HG02943 (cell line): ENCODE data around the gene DLGAP1.

Experiments used
- ATAC-seq: cut with Tn5 transposase; IDR thresholded peaks from one replicate; pipeline ENCODE4 v1.9.1; 2021; ENCODE audit warnings: mild to moderate bottlenecking, low read depth, moderate library complexity; ENCODE audit not compliant: unreplicated experiment

The DLGAP1 gene

DNA sequence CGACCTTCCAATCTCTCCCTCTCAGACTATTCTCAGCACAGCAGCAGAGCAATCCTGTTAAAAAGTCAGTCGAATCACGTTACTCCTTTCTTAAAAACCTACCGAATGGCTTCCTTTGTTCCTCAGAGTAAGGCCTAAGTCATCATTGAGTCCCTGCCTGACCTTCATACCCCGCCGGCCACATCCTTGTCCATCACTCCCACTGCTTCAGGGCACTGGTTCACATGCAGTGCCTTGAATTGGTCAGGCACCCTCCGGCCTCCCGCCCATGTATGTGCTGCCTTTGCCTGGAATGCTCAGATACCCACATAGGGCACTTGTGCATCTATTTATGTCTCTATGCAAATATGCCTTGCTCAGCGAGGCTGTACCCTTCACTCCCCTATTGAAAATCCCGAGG is 206.4 kb downstream of the DLGAP1 start:
- no peak for ATAC-seq

DNA sequence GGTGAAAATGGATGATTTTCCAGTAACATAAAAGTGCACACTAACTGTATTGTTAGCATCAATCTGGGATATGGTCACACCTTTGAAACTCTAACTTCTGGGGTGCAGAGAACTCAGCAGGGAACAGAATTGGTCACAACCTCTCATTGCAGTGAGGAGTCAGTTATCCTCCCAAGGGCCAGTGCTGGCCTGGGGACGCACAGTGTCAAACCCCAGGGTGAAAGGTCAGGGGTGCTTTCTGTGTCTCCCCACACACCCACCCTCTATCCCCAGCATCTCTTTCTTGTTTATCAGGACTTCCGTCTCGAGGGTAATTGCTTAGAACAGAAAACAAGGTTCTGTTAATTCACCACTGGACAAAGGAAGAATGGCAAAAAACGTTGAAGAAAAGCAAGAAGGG is 208.7 kb downstream of the DLGAP1 start:
- ATAC-seq = no peak

DNA sequence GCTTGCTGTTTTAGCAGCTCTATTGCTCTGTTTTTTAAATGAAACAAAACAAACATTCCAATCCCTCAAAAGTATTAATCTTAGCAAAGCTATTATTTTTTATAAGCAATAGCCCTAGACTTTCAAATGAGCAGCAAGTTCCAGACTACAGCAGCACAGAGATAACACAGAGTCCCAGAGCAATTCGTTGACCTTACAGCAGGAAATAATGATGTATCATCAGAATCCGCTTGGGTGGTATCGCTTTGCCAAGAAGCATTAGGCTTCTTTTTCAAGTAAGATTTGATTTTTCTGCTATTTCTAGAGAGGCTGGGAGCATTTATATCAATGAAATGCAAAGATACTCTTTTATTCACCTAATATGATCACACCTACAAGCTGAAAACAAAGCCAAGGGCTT is 209.7 kb downstream of the DLGAP1 start:
- no peak for ATAC-seq

DNA sequence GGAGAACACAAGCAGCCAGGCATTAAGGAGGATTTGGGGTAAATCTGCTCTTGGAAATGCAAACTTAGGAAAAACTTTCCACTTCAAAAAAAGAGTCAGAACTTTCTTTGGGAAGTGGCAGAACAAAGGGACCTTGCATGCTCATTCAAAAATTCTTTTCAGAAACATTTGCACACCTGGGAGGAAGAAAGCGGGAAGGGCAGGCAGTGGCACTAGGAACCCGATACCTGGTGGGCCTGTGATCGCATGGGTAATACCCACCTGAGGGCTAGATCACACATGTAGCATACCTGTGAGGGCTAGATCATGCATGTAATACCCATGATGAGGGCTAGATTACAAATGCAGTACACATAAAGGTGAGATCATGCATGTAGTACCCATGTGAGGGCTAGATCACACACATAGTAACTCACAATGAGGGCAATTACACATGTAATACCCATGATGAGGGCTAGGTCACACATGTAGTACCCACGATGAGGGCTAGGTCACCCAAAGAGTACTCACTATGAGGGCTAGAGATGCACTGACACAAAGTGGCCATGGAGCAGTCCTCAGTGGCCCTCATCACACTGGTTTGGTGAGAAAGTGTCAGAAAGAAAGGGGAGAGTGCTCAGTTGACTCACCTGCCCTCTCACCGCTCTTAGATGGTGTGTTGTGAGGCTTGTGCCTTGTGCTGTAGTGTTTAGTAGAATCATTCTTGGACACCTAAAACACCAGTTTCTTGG is 212.5 kb downstream of the DLGAP1 start:
- no peak for ATAC-seq

DNA sequence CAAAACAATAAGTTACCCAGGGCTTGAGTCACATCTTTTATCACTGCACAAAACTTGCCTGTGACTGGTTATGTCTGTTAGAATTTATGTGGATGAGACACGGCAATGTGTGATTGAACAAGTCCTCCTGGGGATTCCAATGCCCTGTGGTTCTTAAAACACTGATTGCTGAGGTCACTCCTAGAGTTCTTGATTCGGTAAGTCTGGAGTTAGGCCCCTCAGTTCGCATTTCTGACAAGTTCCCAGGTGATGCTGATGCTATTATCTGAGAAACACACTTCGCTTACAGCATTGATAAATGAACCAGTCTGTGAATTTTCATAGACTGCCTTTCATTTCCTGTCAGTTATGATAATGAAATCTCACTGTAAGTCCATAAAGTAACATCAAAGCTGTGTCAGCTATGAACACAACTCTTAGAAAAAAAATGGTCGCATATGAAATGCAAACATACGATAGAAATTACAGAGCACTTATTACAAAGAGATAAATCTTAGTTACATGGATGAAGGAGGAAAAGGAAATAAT is 214.0 kb downstream of the DLGAP1 start:
- no peak for ATAC-seq

DNA sequence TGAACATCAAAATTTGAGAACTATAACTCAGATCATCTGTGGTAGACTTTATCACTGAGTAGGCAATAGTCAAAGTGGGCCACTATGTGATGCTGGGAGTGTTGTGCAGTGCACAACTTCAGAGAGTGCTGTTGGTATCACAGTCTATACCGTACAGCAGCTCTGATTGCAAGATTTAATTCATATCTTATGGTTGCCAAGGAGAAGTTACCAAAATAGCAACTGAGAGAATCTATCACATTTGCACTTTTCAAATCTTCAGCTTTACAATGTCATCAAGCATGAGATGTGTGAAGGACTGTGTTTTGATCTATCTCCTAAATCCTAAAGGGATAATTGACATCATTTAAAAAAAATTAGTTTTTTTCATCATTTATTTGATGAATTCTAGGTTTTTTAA is 216.1 kb downstream of the DLGAP1 start:
- no peak for ATAC-seq

DNA sequence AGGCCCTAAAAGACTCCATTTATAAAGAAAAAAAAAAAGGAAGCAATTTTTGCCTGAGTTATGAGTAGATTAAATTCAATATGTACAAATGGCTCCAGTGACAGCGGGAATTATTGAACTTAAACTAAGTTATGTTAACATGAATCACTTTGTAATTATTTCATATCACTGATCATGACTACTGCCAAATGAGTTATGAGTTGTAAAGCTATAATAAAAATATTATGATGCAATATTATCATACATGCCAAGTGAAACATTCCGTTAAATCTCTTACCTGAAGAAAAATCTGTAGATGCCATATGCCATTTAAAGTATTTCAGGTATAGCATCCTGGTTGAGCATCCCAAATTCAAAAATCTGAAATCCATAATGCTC is 217.5 kb downstream of the DLGAP1 start:
- ATAC-seq = no peak

DNA sequence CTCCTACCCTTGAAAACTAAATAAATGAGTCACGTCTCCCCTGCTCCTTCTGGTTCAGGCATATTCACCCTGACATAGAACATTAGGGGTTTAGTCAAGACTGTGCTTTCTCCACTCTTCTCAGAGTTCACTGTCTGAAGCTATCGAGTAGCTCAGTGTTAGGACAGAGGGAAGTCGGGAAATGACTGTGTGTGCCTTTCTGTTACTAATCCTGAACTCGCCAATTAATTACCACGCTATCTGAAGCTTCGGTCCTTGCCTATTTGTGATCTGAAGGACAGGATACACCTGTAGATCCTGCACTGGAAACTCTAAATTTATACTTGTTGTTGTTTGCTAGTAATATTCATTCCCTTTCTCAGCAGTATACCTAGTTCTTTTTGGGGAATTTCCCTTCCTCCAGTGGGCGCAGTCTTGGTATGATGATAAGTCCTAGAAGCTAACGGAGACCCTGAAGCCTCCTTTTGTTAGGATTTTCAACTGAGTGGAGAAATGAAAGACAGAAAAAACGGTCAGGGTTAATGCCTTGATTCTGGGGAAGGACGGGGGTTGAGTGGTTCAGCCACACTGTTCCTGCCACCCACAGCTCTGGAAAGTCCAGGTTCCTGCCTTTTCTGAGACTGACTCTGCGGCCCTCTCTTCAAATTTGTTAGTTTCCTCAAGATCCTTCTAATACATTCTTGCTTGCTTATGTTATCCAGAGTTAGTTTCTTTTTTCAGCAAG is 218.0 kb downstream of the DLGAP1 start:
- ATAC-seq = no peak

DNA sequence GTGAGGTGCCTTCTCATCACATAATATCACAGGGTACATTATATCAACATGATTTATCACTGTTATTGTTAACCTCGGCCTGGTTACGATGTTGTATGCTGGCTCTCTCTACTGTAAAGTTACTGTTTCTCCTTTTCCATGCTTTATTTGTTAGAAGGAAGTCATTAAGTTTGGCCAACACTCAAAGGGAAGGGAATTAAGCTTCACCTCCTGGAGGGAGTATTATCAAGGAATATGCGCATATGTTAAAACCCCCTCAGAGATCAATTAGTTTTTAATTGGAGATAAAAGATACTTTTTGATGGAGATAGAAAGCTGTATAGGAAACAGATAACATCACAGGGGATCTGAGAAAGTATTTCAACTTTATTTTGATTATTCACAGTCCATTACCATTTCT is 221.6 kb downstream of the DLGAP1 start:
- no peak for ATAC-seq

DNA sequence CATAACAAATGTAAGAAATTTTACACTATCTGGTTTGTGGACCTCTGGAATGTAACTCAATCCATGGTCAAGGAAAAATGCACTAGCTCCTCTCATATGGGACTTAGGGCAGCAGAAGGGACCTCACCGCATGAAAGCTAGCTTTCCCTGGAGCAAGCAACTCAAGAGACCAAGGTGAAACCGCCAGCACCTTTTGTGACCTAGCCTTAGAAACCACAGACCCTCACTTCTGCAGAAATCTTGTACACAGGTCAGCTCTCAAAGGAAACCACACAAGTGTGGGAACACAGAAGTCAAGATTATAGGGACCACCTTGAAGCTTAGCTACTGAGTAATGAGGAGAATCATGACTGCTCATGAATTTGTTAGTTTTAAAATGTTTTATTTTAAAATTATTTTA is 222.5 kb downstream of the DLGAP1 start:
- ATAC-seq = no peak

DNA sequence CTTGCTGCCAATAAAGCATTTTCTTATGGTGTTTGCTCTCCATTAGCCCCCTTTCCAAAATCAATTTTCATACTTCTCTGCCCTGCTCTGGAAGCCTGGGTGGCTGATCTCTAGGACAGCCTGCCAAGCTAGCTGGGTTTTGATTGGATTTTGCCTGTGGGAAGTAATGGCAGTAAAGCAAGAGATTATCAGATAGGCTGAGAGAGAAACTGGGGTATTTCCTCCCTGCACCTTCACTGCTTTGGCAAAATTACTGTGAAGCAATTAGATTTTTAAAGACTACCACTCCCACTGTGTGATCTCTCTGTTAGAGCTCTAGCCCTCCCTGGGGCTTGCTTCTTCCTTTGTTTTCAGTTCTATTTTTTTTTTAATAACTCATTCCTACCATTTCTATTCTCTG is 223.8 kb downstream of the DLGAP1 start:
- ATAC-seq = no peak

DNA sequence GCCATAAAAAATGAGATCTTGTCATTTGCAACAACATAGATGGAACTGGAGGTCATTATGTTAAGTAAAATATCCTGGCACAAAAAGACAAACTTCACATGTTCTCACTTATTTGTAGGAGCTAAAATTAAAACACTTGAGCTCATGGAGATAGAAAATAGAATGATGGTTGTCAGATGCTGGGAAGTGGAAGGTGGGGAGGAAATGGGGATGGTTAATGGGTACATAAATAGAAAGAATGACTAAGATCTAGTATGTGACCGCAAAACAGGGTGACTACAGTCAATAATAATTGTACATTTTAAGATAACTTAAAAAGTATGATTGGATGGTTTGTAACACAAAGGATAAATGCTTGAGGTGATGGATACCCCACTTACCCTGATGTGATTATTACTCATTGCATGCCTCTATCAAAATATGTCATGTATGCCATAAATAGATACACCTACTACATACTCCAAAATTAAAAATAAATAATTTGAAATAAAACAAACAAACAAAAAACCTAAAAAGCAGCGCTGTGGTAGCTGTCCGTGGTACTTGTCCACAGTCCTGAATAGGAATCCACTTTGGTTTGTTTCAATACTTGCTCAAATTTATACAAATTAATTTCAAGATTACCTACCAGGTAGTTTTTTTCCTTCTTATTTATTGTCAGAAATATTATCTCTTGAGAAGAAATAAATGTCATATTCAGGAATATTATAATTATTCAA is 224.5 kb downstream of the DLGAP1 start:
- no peak for ATAC-seq

DNA sequence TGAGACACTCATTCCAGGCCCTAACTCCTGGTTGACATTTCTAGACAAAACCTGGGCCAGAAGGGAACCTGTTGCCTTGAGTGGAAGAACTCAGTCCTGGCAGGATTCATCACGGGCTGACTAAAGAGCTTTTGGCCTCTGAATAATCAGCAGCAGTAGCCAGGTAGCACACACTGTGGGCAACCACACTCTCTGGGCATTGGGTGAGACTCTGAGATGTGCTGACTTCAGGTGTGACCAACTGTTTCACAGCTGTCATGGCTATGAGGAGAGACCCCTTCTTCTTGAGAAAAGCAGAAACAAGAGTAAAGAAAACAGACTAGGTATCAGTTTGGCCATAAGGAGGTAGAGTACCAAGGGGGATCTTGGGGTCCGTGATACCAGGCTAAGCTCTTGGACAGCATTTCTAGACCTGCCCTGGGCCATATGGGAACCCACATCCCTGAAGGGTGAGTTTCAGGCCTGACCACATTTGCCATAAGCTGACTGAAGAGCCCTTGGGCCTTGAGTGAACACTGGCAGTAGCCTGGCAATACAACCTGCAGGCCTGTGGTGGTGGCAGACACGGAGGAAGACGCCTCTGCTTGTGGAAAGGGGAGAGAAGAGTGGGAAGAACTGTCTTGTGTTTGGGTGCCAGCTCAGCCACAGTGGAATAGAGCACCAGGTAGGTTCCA is 230.9 kb downstream of the DLGAP1 start:
- no peak for ATAC-seq

DNA sequence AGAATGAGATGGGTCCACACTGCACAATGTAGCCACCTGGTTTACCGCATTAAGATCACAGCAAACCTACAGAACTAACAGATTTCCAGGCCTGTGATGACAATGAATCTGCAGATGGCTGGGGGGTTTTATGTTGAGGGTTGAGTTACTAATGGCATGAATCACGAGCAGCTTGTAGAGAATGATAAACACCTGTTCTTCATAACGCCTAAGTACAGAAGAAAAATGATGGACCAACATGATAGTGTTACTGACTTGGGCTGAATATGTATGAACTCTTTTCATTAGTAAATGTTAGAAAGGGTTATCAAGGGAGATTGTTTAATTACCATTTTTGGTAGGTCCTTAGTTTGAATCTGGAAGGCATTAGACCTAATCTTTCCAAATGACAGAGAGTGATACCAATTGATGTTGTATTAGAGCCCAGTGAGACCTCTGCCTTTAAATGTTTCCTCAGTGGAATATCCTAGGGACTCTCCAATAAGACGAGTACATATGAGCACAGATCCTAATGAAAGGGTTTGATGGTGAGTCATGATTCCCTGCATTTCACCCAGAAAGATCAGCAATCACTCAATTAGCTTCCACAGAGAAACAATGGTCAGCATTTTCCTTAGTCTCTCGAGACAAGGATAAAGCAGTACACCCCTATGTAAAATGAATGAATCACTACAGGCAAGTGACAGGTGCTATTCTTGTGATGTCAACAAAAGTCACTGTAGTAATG is 243.8 kb downstream of the DLGAP1 start:
- ATAC-seq = no peak

DNA sequence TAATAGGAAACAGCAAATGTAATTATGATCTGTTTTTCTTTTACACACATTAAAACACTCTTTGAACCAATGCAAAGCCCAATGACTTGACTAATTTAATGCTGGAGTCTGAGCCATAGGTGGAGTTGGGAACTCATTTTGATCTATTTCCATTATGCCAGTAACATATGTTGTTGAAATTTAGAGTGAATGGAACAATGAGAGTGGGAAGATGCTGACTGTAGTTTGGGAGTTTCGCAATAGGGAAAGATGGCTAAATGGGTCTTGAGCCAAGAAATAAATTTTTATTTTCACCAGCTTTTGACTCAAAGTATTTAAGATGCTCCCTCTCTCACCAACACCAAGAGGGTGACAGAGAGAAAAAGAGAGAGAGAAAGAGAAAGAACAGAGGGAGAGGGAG is 246.7 kb downstream of the DLGAP1 start:
- no peak for ATAC-seq

DNA sequence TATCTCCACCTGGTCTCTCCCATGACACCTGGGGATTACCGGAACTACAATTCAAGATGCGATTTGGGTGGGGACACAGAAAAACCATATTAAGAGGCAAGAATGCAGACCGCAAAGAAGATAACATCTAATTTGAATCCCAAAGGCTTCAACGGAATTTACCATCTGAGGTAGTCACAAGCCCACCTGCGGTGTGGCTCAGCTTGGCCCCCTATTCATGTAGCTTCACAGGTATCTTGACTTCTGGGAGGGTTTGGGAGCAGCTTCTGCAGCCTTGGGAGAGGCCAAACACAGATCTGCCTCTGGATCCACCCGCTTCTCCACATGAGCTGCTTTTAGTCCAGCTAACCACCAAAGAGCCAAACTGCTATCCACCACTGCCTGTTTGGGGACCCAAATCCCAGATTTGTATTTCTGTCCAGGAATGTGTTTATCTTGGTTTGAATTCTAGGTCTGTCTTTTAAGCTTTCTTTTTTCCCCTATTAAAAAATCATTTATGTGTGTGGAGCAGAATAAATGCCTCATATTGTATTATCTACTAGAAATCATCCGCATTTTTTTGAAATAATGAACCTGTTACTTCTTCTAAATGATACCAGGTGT is 247.6 kb downstream of the DLGAP1 start:
- no peak for ATAC-seq

DNA sequence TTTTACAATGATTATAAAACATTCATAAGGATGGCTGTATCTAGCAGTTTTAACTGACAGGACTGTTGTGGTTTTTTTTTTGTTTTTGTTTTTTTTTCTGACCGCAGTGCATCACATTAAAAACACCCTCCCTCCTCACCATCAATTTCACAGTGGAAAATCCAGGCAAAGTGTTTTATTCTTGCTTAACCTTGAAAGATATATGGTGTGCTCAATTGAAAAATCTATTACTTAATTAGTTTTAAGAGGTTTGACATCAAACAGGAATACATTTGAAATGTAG is 250.7 kb downstream of the DLGAP1 start:
- ATAC-seq = no peak

DNA sequence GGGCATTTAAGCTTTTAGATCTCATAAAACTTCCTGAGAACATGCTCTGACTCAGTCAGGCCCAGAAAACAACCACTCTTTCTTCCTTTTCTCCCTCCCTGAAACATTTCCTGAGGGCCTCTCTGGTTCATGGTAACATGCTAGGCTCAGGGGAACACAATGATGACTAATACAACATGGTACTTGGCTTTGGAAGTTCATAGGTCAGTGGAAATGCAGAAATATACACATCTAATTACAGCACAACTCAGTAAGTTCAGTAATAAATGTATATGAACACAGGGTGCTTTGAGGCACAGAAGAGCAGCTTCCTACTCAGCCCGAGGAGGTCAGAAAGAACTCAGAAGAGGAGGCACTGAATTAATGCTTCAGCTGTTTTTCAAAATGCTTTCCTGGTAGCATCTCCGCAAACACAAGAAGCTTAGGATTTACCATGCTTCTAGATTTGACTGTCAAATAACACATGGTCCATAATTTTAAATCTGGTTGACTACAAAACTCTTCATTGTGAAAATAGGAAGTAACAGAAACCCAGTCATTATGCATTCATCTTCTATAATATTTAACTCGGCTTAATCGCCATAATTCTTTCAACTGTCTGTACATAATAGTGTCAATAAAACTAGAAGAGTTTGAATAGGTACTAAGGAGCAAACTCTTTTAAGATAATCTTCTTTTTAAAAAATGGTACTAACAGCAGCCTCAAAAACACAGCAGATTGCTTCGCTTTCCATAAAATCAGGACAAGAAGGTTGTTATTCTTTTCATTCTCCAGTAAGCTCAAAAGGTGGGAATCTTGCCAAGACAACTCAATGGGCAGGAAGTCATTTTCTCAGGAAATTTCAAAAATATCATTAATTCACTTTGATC is 251.3 kb downstream of the DLGAP1 start:
- no peak for ATAC-seq

DNA sequence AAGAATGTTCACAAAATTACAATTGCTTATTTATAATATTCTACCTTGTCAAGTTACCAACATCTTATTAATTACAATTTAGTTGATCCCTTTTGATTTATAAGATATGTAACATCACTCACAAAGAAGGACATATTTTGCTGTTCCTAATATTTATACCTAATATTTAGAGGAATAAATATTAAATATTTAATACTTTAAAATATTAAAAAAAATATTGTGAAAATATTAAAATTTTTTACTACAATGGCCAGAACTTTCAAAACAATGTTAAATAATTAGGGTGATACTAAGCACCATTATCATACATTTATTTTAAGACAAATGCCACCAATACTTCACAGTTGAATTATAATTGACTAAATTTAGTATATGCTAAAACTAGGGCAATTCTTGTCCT is 254.7 kb downstream of the DLGAP1 start:
- no peak for ATAC-seq
